Measurements from ENCODE around the gene SSBP3.
A peak's percentile ranks its signal among the peaks of the same experiment; 100 is the strongest.

The SSBP3 gene

DNA sequence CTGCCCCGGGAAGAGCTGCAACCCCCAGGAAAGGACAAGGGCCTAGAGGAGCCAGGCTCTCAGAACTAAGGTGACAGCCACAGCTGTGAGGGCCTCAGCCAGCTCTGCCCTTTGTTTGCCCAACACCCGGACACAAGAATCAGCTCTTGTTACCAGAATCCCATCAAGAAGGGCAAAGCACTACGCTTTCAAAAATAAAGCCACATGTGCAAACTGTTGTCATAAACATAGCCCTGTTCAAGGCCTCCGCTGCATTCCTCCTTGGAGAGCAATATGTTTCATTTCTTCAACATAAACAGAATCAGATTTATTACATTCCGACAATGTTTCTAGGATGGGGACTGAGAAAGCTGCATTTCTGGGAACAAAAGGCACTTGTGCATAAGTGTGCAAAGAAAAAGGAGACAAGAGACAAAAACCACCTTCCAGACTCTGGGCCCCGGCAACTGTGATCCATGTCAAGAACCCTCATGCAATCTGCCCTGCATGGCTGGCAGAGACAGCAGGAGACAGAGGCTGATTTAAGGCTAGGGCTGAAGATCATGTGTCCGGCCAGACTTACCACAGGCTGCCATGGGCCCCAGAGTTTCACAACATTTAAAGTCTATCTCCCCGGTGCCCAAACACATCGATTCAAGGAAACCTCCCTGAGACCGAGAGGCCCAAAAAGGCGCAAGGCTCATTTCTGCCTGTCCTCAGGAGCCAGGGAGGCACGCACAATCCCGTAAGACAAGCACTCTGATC is 71.0 kb downstream of the SSBP3 start:
- TF ChIP-seq, protein P1, sequence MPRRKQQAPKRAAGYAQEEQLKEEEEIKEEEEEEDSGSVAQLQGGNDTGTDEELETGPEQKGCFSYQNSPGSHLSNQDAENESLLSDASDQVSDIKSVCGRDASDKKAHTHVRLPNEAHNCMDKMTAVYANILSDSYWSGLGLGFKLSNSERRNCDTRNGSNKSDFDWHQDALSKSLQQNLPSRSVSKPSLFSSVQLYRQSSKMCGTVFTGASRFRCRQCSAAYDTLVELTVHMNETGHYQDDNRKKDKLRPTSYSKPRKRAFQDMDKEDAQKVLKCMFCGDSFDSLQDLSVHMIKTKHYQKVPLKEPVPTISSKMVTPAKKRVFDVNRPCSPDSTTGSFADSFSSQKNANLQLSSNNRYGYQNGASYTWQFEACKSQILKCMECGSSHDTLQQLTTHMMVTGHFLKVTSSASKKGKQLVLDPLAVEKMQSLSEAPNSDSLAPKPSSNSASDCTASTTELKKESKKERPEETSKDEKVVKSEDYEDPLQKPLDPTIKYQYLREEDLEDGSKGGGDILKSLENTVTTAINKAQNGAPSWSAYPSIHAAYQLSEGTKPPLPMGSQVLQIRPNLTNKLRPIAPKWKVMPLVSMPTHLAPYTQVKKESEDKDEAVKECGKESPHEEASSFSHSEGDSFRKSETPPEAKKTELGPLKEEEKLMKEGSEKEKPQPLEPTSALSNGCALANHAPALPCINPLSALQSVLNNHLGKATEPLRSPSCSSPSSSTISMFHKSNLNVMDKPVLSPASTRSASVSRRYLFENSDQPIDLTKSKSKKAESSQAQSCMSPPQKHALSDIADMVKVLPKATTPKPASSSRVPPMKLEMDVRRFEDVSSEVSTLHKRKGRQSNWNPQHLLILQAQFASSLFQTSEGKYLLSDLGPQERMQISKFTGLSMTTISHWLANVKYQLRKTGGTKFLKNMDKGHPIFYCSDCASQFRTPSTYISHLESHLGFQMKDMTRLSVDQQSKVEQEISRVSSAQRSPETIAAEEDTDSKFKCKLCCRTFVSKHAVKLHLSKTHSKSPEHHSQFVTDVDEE (CRISPR knock-in tag; IDR thresholded peaks at IDR 0.05): no peak
- no peak for TF ChIP-seq GLIS3 (CRISPR knock-in tag; IDR thresholded peaks at IDR 0.05)
- no peak for TF ChIP-seq OSR1 (CRISPR knock-in tag; IDR thresholded peaks at IDR 0.05)
- no peak for TF ChIP-seq BACH2 (CRISPR knock-in tag; IDR thresholded peaks at IDR 0.05; ENCODE audit: borderline replicate concordance)
- TF ChIP-seq, protein P2, sequence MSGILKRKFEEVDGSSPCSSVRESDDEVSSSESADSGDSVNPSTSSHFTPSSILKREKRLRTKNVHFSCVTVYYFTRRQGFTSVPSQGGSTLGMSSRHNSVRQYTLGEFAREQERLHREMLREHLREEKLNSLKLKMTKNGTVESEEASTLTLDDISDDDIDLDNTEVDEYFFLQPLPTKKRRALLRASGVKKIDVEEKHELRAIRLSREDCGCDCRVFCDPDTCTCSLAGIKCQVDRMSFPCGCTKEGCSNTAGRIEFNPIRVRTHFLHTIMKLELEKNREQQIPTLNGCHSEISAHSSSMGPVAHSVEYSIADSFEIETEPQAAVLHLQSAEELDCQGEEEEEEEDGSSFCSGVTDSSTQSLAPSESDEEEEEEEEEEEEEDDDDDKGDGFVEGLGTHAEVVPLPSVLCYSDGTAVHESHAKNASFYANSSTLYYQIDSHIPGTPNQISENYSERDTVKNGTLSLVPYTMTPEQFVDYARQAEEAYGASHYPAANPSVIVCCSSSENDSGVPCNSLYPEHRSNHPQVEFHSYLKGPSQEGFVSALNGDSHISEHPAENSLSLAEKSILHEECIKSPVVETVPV (CRISPR knock-in tag; IDR thresholded peaks at IDR 0.05): no peak
- TF ChIP-seq ISL1 (CRISPR knock-in tag; IDR thresholded peaks at IDR 0.05): no peak
- no peak for TF ChIP-seq ZNF8 (CRISPR knock-in tag; IDR thresholded peaks at IDR 0.05)
- no peak for TF ChIP-seq ZFP30 (CRISPR knock-in tag; IDR thresholded peaks at IDR 0.05)
- TF ChIP-seq SNAI2 (CRISPR knock-in tag; IDR thresholded peaks at IDR 0.05): no peak
- no peak for TF ChIP-seq ZC3H10 (CRISPR knock-in tag; IDR thresholded peaks at IDR 0.05)
- TF ChIP-seq, protein P3, sequence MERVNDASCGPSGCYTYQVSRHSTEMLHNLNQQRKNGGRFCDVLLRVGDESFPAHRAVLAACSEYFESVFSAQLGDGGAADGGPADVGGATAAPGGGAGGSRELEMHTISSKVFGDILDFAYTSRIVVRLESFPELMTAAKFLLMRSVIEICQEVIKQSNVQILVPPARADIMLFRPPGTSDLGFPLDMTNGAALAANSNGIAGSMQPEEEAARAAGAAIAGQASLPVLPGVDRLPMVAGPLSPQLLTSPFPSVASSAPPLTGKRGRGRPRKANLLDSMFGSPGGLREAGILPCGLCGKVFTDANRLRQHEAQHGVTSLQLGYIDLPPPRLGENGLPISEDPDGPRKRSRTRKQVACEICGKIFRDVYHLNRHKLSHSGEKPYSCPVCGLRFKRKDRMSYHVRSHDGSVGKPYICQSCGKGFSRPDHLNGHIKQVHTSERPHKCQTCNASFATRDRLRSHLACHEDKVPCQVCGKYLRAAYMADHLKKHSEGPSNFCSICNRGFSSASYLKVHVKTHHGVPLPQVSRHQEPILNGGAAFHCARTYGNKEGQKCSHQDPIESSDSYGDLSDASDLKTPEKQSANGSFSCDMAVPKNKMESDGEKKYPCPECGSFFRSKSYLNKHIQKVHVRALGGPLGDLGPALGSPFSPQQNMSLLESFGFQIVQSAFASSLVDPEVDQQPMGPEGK (CRISPR knock-in tag; IDR thresholded peaks at IDR 0.05; ENCODE audit: borderline replicate concordance): no peak
- no peak for TF ChIP-seq ARNTL (CRISPR knock-in tag; IDR thresholded peaks at IDR 0.05; ENCODE audit: borderline replicate concordance, low read depth)
- no peak for TF ChIP-seq CSDC2 (CRISPR knock-in tag; IDR thresholded peaks at IDR 0.05)
- no peak for TF ChIP-seq ZNF70 (CRISPR knock-in tag; IDR thresholded peaks at IDR 0.05)
- TF ChIP-seq, protein P4, sequence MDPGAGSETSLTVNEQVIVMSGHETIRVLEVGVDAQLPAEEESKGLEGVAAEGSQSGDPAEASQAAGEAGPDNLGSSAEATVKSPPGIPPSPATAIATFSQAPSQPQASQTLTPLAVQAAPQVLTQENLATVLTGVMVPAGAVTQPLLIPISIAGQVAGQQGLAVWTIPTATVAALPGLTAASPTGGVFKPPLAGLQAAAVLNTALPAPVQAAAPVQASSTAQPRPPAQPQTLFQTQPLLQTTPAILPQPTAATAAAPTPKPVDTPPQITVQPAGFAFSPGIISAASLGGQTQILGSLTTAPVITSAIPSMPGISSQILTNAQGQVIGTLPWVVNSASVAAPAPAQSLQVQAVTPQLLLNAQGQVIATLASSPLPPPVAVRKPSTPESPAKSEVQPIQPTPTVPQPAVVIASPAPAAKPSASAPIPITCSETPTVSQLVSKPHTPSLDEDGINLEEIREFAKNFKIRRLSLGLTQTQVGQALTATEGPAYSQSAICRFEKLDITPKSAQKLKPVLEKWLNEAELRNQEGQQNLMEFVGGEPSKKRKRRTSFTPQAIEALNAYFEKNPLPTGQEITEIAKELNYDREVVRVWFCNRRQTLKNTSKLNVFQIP (CRISPR knock-in tag; IDR thresholded peaks at IDR 0.05; ENCODE audit: borderline replicate concordance, low read depth): no peak
- TF ChIP-seq RARB (CRISPR knock-in tag; IDR thresholded peaks at IDR 0.05): no peak
- no peak for TF ChIP-seq TOX (CRISPR knock-in tag; IDR thresholded peaks at IDR 0.05; ENCODE audit: borderline replicate concordance)
- no peak for TF ChIP-seq ZFP3 (CRISPR knock-in tag; IDR thresholded peaks at IDR 0.05)
- TF ChIP-seq, protein P5, sequence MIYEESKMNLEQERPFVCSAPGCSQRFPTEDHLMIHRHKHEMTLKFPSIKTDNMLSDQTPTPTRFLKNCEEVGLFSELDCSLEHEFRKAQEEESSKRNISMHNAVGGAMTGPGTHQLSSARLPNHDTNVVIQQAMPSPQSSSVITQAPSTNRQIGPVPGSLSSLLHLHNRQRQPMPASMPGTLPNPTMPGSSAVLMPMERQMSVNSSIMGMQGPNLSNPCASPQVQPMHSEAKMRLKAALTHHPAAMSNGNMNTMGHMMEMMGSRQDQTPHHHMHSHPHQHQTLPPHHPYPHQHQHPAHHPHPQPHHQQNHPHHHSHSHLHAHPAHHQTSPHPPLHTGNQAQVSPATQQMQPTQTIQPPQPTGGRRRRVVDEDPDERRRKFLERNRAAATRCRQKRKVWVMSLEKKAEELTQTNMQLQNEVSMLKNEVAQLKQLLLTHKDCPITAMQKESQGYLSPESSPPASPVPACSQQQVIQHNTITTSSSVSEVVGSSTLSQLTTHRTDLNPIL (CRISPR knock-in tag; IDR thresholded peaks at IDR 0.05; ENCODE audit: low read depth): no peak
- peak; percentile 40 for ATAC-seq

DNA sequence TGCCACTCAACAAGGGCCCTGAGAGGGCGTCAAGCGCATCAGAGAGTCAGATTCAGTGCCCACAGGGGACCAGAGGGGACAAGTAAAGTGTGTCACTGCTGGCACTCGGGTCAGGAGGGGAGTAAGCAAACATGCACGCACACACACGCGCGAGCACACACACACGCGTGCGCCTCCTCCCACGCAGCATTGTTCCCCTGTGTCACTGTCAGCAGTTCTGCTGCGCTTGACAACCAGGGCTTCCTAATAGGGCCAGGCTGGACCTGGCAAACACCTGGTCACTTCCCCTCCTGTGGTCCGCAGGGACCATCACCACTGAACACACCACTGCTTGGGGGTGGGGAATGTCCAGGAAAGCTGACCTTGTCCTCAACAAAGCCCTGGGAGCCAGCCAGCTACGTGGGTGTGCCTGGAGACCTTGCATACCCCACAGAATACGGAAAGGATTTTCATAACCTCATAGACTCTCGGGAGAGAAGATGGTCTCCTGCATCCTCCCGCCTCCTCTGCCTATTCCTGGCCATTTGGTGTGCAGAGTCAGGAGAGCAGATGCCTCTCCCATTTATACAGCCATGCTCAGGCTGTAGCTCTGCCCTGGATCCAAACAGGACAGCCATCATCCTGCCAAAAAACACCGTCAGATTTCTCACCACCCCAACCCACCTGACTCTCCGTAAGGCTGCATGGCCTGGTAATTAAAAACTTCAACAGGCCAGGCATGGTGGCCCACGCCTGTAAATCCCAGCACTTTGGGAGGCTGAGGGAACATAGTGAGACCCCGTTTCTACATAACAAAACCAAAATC is 73.2 kb downstream of the SSBP3 start:
- ATAC-seq: no peak
- TF ChIP-seq RARB (CRISPR knock-in tag; IDR thresholded peaks at IDR 0.05): no peak
- TF ChIP-seq, protein P5 (CRISPR knock-in tag; IDR thresholded peaks at IDR 0.05; ENCODE audit: low read depth): no peak
- no peak for TF ChIP-seq ESRRG (CRISPR knock-in tag; IDR thresholded peaks at IDR 0.05)
- no peak for TF ChIP-seq BACH2 (CRISPR knock-in tag; IDR thresholded peaks at IDR 0.05; ENCODE audit: borderline replicate concordance)
- no peak for TF ChIP-seq CSDC2 (CRISPR knock-in tag; IDR thresholded peaks at IDR 0.05)
- TF ChIP-seq GLIS3 (CRISPR knock-in tag; IDR thresholded peaks at IDR 0.05): no peak
- TF ChIP-seq ZNF565 (CRISPR knock-in tag; conservative IDR thresholded peaks at IDR 0.05; ENCODE audit: low read depth): no peak
- TF ChIP-seq ZFP3 (CRISPR knock-in tag; IDR thresholded peaks at IDR 0.05): no peak
- TF ChIP-seq, protein P4 (CRISPR knock-in tag; IDR thresholded peaks at IDR 0.05; ENCODE audit: borderline replicate concordance, low read depth): no peak
- TF ChIP-seq PPARA (CRISPR knock-in tag; IDR thresholded peaks at IDR 0.05; ENCODE audit: borderline replicate concordance): no peak
- TF ChIP-seq ZC3H10 (CRISPR knock-in tag; IDR thresholded peaks at IDR 0.05): no peak
- no peak for TF ChIP-seq ZFP30 (CRISPR knock-in tag; IDR thresholded peaks at IDR 0.05)
- TF ChIP-seq, protein P1 (CRISPR knock-in tag; IDR thresholded peaks at IDR 0.05): no peak

Measured in SK-N-SH treated with all-trans-retinoic acid at 6 μM for 48 hours (cell line).